PC-3 (cell line): Measurements from ENCODE around the gene IL11. TPM values are rescaled to one million over a fixed set of nuclear protein-coding genes. Genes with fewer than 3 reads are reported as not detected.

Experiments used
- ATAC-seq: fragments of 200-7000 bp; cut with Tn5 transposase; 2 replicates; pipeline ENCODE4 v1.9.1; 2020; ENCODE audit warnings: mild to moderate bottlenecking, moderate library complexity
- BruUV-seq: library from RNA; stranded (reverse); fragments of 400-500 nt; replicated peaks from 2 replicates; lab custom pipeline; 2021; lab: Mats Ljungman, UMichigan
- CTCF ChIA-PET: fragments of 300-600 bp; sonication (Branson Sonifier 250); formaldehyde crosslinking; loops from one replicate; lab custom pipeline; 2022; ENCODE audit warnings: antibody characterized with exemption; lab: Charles Lee
- POLR2A ChIA-PET: fragments of 300-600 bp; sonication (Branson Sonifier 250); formaldehyde crosslinking; loops from one replicate; lab custom pipeline; 2022; ENCODE audit warnings: antibody characterized with exemption; ENCODE audit not compliant: unreplicated experiment; lab: Charles Lee
- DNase-seq: peaks from one replicate; pipeline ENCODE4 v3.0.0-alpha.2; 2015
- H2AFZ ChIP-seq: fragments of 300-600 bp; sonication (generic); 2 replicates; pipeline ENCODE4 v1.6.0; 2016; ENCODE audit warnings: antibody characterized with exemption, low read length
- H3F3A ChIP-seq: fragments of 300-600 bp; sonication (generic); one replicate; pipeline ENCODE4 v1.6.0; 2017; ENCODE audit warnings: antibody characterized with exemption, low read length, control low read depth, mild to moderate bottlenecking; ENCODE audit not compliant: unreplicated experiment
- H3K27ac ChIP-seq: fragments of 300-600 bp; sonication (generic); 2 replicates; pipeline ENCODE4 v1.5.1; 2016; ENCODE audit warnings: mild to moderate bottlenecking, low read length
- H3K27me3 ChIP-seq: fragments of 300-600 bp; sonication (generic); 2 replicates; pipeline ENCODE4 v1.6.1; 2016; ENCODE audit warnings: low read length, mixed read lengths
- H3K36me3 ChIP-seq: fragments of 300-600 bp; sonication (generic); 2 replicates; pipeline ENCODE4 v1.6.1; 2016; ENCODE audit warnings: low read depth, mixed run types, low read length, mixed read lengths
- H3K4me1 ChIP-seq: fragments of 300-600 bp; sonication (generic); 2 replicates; pipeline ENCODE4 v1.5.1; 2016; ENCODE audit warnings: low read length; ENCODE audit not compliant: insufficient read depth
- H3K4me2 ChIP-seq: fragments of 300-600 bp; sonication (generic); 2 replicates; pipeline ENCODE4 v1.6.0; 2016; ENCODE audit warnings: low read length
- H3K4me3 ChIP-seq: fragments of 300-600 bp; sonication (generic); 2 replicates; pipeline ENCODE4 v1.5.1; 2016; ENCODE audit warnings: mild to moderate bottlenecking, low read length, mixed read lengths
- H3K79me2 ChIP-seq: fragments of 300-600 bp; sonication (generic); 2 replicates; pipeline ENCODE4 v1.6.1; 2017; ENCODE audit warnings: low read length, mixed read lengths
- H3K9ac ChIP-seq: fragments of 300-600 bp; sonication (generic); 2 replicates; pipeline ENCODE4 v1.6.0; 2016; ENCODE audit warnings: mild to moderate bottlenecking, low read length
- H3K9me2 ChIP-seq: fragments of 300-600 bp; sonication (generic); replicated peaks from 2 replicates; pipeline ENCODE4 v1.6.1; 2016; ENCODE audit warnings: mixed run types, low read length, mixed read lengths
- H3K9me3 ChIP-seq: fragments of 300-600 bp; sonication (generic); 2 replicates; pipeline ENCODE4 v1.6.1; 2016; ENCODE audit warnings: low read length, mixed read lengths
- H4K20me1 ChIP-seq: fragments of 300-600 bp; sonication (generic); 2 replicates; pipeline ENCODE4 v1.6.1; 2016; ENCODE audit warnings: low read length, mixed read lengths
- EZH2 ChIP-seq: fragments of 300-600 bp; sonication (generic); IDR thresholded peaks from one replicate; pipeline ENCODE4 v1.6.1; 2017; ENCODE audit warnings: antibody characterized with exemption, mild to moderate bottlenecking, low read length; ENCODE audit not compliant: unreplicated experiment
- EZH2phosphoT487 ChIP-seq: fragments of 300-600 bp; sonication (generic); IDR thresholded peaks from 2 replicates; pipeline ENCODE4 v1.6.1; 2018; ENCODE audit warnings: mild to moderate bottlenecking, antibody characterized with exemption, low read length, borderline replicate concordance
- intact Hi-C: fragments of 100-400 bp; cut with micrococcal nuclease; formaldehyde crosslinking; loops from 2 replicates; pipeline ENCODE4 v1.9.0; 2023
- total RNA-seq: library from RNA; depleted of rRNA; stranded (reverse); fragments of >200 nt; gene quantifications from 2 replicates; pipeline ENCODE4 v1.2.3, GENCODE V29; 2014
- TF ChIP-seq, protein P1 (sequence below): fragments of 300-600 bp; sonication (generic); conservative IDR thresholded peaks from 2 replicates; pipeline ENCODE4 v1.5.1; 2017; ENCODE audit warnings: antibody characterized with exemption, low read depth, mild to moderate bottlenecking, low read length

The IL11 gene
- total RNA-seq, 1 experiment from 2014 or later = 7.5 TPM

DNA sequence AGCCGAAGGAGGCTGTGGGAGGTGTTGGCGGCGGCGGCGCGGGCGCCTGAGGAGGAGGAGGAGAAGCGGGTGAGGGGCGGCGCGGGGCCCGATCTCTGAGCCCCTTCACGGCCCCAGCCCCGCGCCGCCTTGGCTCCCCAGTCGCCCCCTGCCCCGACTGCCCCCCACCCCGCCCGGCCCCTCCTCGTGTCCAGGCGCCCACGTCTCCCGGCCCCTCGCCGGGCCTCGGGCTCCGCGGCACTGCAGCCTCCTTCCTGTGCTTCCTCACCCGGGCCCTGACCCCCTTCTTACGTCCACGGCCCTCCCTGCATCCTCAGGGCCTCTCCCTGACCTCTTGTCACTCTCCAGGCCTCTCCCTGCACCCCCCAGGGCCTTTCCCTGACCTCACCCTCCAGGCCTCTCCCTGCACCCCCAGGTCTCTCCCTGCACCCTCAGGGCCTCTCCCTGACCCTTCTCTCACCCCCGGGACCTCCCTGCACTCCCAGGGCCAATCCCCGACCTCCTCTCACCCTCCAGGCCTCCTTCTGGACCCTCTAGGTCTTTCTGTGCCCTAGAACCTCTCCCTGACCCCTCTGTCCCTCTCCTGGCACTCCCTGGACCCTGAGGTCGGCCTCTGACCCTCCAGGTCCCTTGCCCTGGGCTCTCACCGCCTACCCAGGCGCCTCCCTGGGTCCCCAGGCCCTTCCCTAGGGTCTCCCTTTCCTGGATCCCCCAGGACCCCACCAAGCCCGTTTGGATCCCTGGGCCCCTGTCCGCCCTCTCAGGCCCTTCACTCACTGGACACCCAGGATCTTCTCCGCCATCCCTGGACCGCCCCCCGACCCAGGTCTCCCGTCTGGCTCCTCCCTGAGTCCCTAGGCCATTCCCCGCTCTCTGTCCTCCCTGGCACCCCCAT is 30.1 kb downstream of the IL11 start:
- H3K27ac ChIP-seq = peak overlapping the region; percentile 38
- intact Hi-C loops = loop anchor here (1.0 to 5.0 kb wide), 4 partner anchors 15 to 128 kb away; partner anchors contain the start of genes COX6B2, RPL28 and TMEM238
- no peaks in the 10 kb centered on the region for H3K36me3 ChIP-seq
- H3K9me3 ChIP-seq = no peaks in the 10 kb centered on the region
- H3K79me2 ChIP-seq = peaks cover 11% of the 10 kb centered on the region
- peak overlapping the region; percentile 97 for H3K4me2 ChIP-seq
- peaks cover 19% of the 10 kb centered on the region for H3K4me1 ChIP-seq
- H2AFZ ChIP-seq = no peak overlapping the region; the same call in 1 of the 2 replicates
- ChIA-PET POLR2A (interaction anchor here (0.5 to 1.8 kb wide), 10 partner anchors 10 to 1073 kb away, joined by 3 to 8 read pairs (median 4); partner anchors contain the start of genes PPP6R1, TMEM238 and UBE2S), CTCF (interaction anchor here (0.6 to 1.2 kb wide), 6 partner anchors 8 to 44 kb away, joined by 3 to 9 read pairs (median 5); partner anchors contain the start of gene TMEM238)
- peak overlapping the region; percentile 88 for H3K9ac ChIP-seq
- peak overlapping the region; percentile 80 for H3K4me3 ChIP-seq
- H4K20me1 ChIP-seq = no peaks in the 10 kb centered on the region
- no peaks in the 10 kb centered on the region for H3F3A ChIP-seq
- TF ChIP-seq, protein P1, sequence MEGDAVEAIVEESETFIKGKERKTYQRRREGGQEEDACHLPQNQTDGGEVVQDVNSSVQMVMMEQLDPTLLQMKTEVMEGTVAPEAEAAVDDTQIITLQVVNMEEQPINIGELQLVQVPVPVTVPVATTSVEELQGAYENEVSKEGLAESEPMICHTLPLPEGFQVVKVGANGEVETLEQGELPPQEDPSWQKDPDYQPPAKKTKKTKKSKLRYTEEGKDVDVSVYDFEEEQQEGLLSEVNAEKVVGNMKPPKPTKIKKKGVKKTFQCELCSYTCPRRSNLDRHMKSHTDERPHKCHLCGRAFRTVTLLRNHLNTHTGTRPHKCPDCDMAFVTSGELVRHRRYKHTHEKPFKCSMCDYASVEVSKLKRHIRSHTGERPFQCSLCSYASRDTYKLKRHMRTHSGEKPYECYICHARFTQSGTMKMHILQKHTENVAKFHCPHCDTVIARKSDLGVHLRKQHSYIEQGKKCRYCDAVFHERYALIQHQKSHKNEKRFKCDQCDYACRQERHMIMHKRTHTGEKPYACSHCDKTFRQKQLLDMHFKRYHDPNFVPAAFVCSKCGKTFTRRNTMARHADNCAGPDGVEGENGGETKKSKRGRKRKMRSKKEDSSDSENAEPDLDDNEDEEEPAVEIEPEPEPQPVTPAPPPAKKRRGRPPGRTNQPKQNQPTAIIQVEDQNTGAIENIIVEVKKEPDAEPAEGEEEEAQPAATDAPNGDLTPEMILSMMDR = no peak
- TF ChIP-seq EZH2phosphoT487 (no peak), EZH2 (no peak)
- no TSS peak for BruUV-seq
- H3K27me3 ChIP-seq = no peaks in the 10 kb centered on the region
- ATAC-seq (no peak), DNase-seq (no peak)
- no peaks in the 10 kb centered on the region for H3K9me2 ChIP-seq

DNA sequence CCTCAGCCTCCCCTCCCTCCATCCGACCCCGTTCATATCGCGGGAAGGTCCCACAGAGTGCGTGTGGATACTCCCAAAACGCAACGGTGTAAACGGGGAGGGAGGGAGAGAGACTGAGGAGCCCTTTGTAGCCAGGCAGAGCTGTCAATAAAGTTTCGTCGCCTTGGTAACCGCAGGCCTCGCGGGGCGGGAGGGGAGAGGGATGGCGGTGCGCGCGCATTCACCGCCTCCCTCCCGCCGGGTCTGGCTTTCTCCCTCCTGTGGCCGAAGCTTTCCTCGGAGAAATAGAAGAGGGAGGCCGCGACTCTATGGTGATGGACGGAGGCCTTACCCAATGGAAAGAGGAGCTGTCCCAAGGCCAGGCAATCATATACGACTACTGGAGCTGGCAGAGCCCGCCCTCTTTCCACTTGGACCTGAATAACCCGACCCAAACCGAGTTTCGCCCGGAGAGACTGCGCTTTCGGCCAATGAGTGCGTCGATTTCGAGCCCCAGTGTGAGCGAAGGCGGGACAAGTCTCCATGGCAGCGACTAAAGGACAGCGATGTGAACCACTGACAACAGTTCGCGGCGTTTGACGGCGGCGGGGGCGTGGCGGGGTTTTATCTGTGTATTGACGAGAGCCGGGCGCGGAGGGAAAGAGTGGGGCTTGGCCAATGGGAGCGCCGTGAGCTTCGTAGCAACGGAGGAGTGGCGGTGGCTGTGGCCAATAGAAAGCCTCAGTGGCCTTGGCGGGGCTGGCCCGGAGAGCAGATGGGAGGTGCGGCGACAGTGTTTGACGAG is 31.0 kb downstream of the IL11 start, which contains the start of gene KMT5C:
Gene KMT5C (plus strand): TSS at position 772 of the 784 bp plus-strand sequence. CDS start 2,061 bp downstream, outside the sequence.
- Histone ChIP-seq H3K79me2 (peaks cover 11% of the 10 kb centered on the region), H3K9me2 (no peaks in the 10 kb centered on the region), H3K4me2 (peak within 1 kb of the TSS; percentile 97), H3K9me3 (no peaks in the 10 kb centered on the region), H3K27me3 (no peaks in the 10 kb centered on the region), H3K4me3 (peak within 1 kb of the TSS; percentile 80), H3F3A (no peaks in the 10 kb centered on the region), H3K27ac (peak within 1 kb of the TSS; percentile 95), H3K36me3 (no peaks in the 10 kb centered on the region), H3K9ac (peak within 1 kb of the TSS; percentile 88), H3K4me1 (peaks cover 19% of the 10 kb centered on the region), H4K20me1 (no peaks in the 10 kb centered on the region), H2AFZ (peak within 1 kb of the TSS; percentile 72)
- ChIA-PET CTCF (interaction anchor here (0.6 to 1.5 kb wide), 7 partner anchors 9 to 45 kb away, joined by 3 to 9 read pairs (median 5); partner anchors contain the start of gene TMEM238), POLR2A (interaction anchor here (0.5 to 1.8 kb wide), 19 partner anchors 11 to 1495 kb away, joined by 3 to 9 read pairs (median 4); partner anchors contain the start of genes BRSK1, HSPBP1, ISOC2 and PPP6R1)
- intact Hi-C loops = loop anchor here (1.0 to 5.0 kb wide), 4 partner anchors 16 to 127 kb away; partner anchors contain the start of genes COX6B2, RPL28 and TMEM238
- ATAC-seq (peak; percentile 86), DNase-seq (peak; percentile 100)
- BruUV-seq = no TSS peak
- TF ChIP-seq EZH2phosphoT487 (no peak), EZH2 (no peak)
- TF ChIP-seq, protein P1 = peak; percentile 27; the same call in 1 of the 2 replicates
